HG03342 (cell line): Measurements from ENCODE around the gene PNMA6A.
"Not testable (repeated sequence)": the region's sequence is repeated elsewhere in the genome, so short reads cannot be mapped to it uniquely, and the experiment has no call there.

Experiments used
- ATAC-seq: cut with Tn5 transposase; IDR thresholded peaks from one replicate; pipeline ENCODE4 v1.9.1; 2021; ENCODE audit warnings: mild to moderate bottlenecking, moderate library complexity; ENCODE audit not compliant: unreplicated experiment

Gene PNMA6A

DNA sequence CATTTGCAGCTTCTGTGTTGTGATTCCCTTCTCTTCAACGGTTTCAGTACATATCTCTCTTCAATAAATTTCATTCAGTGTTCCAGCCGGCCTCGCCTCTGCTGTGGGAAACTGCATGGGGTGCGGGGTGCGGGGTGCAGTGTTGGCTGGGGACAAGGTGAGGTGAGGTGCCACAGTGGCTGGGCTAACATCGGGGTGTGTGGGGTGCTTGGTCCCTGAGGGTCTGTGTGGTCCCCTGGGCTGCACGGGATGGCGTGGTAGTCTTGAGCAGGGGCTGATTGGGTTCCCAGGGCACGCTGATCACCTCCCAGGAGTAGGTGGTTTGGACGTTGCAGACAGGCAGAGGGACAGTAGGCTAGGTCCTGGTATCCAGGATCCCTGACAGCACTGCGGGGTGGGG is 2.7 kb downstream of the PNMA6A start:
- ATAC-seq: no peak

DNA sequence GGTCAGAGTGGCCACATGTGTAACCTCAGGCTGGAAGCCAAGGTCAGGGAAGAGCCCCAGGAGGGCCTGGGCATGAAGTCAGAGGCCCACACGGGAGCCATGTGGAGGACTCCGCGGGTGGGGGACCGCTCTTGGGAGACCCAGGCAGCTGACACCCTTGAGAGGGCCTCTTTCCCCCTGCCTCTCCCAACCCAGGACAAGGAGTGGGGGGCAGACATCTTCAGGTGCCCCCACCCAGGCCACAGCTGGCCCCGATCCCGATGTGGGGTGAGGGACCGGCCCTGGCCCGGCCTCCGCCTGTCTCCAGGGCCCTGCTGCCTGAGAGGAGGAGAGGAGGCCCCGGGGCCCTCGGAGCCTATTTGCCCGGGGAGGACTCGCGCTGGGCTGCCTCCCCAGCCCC is 3.1 kb downstream of the PNMA6A start:
- ATAC-seq: no peak

DNA sequence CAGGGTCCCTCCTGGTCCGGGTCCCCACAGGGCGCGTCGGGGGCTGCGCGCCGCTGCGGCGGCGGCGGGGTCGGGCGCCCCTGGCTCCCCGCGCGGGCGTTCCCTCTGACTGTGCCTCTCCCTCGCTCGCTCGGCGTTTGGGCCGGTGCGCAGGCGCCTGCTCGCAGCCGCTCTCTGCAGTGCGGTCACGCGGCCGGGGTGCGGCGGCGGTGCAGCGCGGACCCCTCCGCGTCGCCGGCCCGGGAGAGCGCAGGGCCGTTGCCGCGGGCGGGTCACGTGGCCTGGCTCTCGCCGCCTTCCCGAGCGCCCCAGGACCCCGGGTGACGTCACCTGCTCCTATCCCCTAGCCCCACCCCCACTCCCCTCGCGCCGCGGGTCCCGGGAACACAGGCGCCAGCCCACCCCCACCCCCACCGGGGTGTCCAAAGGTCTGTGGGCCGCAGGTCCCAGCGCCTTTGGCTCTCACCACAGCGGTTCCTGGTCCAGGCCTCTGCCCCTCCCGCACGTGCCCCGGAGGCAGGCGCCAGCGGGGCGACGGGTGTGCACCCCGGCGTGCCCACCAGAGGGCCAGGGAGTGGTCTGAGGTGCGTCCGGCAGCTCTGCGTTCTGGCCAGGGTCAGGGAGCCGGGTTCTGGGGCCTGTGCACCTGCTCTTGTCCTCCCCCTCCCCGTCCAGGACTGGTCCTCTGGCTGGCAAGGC is 5.3 kb downstream of the PNMA6A start:
- ATAC-seq: not testable (repeated sequence)

DNA sequence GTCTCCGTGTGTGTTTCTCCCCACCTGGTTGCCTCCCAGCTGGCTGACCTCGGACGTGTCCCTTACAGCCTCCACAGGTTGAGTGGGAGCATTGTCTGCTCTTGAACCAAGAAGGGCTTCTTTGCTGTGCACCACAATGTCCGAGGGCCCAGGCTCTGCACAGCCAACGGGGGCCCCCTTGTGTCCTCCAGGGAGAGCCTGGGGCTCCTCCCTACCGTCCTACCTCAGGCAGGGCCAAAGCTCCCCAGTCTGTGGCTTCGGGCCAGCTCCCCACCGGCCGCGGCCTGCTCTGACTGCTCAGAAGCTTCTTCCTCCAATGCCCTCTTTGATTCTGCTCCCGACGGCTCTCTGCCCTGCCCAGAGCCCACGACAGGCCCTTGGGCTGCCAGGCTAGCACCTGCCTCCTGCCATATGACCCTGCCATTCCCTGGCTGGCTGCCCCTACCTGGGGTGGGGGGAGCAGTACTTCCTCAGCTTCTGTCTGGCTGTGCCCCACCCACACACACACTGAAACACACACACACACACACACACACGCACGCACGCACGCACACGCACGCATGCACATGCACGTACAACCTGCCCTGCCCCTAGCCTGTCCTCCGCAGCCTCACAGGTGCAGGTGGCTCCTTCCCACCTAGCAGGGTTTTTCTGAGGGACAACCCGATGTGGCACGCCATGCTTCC is 11.1 kb downstream of the PNMA6A start:
- not testable (repeated sequence) for ATAC-seq

- ATAC-seq: no peak
Observed at GRCh38 chrX:153102418-153102817, 30.2 kb downstream of the PNMA6A start.

GRCh38 chrX:153104959-153105358 is 32.7 kb downstream of the PNMA6A start:
- not testable (repeated sequence) for ATAC-seq

- ATAC-seq: not testable (repeated sequence)
Observed at GRCh38 chrX:153106092-153106801, 34.0 kb downstream of the PNMA6A start.

- not testable (repeated sequence) for ATAC-seq
Observed at GRCh38 chrX:153110735-153111134, 38.5 kb downstream of the PNMA6A start.

DNA sequence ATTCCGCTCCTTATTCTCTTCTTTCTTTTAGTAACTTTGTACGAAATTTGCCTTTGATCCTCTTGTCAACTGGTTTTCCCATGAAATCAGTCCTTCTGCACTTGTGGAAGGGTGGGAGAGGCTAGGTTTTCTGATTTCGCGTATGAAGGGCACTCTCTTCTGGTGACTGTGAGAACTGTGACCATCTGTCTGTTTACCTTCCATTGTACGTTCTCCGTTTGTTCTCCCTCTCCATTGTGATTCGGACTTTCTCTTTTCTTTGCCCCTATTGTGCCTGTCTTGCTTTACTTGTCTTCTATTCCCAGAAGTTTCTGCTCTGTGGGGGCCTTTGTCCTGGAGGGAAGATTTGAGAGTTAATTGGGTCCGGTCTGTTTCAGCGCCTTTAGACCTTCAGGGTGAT is 41.6 kb downstream of the PNMA6A start:
- not testable (repeated sequence) for ATAC-seq

DNA sequence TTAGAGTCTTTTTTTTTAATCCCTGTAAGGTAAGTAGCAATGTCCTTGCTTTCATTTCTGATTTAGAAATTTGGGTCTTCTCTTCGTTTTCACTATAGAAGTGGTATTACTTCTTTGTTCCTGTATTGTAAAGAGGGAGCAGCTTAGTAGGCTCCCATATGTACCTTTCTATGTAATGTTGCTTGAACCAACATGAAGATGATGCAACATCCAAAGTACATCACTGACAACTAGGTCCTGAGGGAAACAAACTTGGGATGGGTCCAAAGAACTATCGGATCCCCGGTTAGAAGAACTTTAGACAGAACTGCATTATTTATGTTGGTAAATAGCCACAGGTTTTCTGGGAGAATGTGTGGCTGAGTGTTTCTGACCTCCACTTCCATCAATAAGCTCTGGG is 45.5 kb downstream of the PNMA6A start:
- ATAC-seq: not testable (repeated sequence)

DNA sequence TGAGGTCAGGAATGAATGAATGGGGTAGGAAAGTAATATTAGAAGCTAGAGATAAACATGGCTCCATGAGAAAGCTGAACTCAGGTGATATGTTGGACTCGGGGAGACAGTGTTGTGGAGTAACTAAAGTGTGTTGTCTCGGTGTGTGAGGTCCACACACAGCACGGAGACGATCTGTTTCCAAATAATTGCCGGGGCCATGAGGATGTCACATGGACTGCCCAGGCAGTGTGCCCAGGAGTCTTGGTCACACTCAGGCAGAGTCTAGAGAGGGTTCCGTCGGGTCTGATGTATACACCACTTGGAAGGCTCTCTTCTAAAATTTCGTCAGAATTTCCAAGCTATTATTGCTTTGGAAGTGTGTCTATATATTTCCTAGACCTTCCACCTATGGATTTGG is 48.0 kb downstream of the PNMA6A start:
- ATAC-seq: not testable (repeated sequence)

DNA sequence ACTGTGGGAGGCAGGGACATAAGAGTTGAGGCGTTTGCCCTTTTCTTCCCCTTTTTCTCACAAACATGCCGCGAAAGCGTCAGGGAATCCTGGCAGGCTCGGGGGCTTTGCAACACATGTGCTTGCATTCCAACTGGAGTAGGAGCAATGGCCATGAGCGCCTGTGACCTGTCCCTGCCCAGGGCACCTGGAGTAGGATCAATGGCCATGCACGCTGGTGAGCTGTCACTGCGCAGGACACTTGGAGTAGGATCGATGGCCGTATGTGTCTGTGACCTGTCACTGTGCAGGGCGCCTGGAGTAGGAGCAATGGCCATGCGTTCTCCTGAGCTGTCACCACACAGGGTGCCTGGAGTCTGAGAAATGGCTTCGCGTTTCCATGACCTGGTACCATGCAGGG is 51.2 kb downstream of the PNMA6A start:
- ATAC-seq: not testable (repeated sequence)
